Adrenal gland (tissue), 12 donors: ENCODE results near the gene ADCY5. TPM values are rescaled to one million over a fixed set of nuclear protein-coding genes. Genes with fewer than 3 reads are reported as not detected.

Experiments
- DNase-seq, 7 donors: peaks; one replicate each; pipeline ENCODE4 v3.0.0-alpha.2; 2019 to 2020
- H3K27ac ChIP-seq, 5 donors: fragments of 200-600 bp; sonication (generic) in 4 of 5; 1 replicate in 3 of 5; 2 replicates in 2 of 5; pipeline versions ENCODE4 v1.5.1 to v1.8.0; 2016 to 2020; ENCODE audit warnings: mild to moderate bottlenecking in 1 of 5
- H3K27me3 ChIP-seq: fragments of 200-600 bp; 2 replicates; pipeline ENCODE4 v1.8.0; 2021
- H3K36me3 ChIP-seq, 2 donors: fragments of 200-600 bp; replicated peaks in 1 of 2; 1 replicate in 1 of 2; 2 replicates in 1 of 2; pipeline versions ENCODE4 v1.5.1 to v1.8.0; 2018 to 2022
- H3K4me1 ChIP-seq, 2 donors: fragments of 200-600 bp; replicated peaks in 1 of 2; 1 replicate in 1 of 2; 2 replicates in 1 of 2; pipeline versions ENCODE4 v1.5.1 to v1.8.0; 2018 to 2021
- H3K4me3 ChIP-seq, 4 donors: fragments of 200-600 bp; sonication (generic) in 3 of 4; one replicate each; pipeline ENCODE4 v1.5.1; 2016 to 2018
- H3K9me3 ChIP-seq, 3 donors: fragments of 200-600 bp; sonication (generic) in 1 of 3; replicated peaks in 1 of 3; 1 replicate in 2 of 3; 2 replicates in 1 of 3; pipeline versions ENCODE4 v1.5.1 to v1.8.0; 2016 to 2021
- POLR2A ChIP-seq, 2 donors: fragments of 450-650 bp; IDR thresholded peaks; one replicate each; pipeline ENCODE4 v1.6.1; 2017; ENCODE audit warnings: antibody characterized with exemption in 2 of 2, mild to moderate bottlenecking in 2 of 2, moderate library complexity in 1 of 2
- WGBS, 4 donors: extraction: QIAGEN DNeasy Blood & Tissue Kit in 2 of 4; methylation state at CpG; one replicate each; pipeline versions ENCODE4 v1.1.5 to v1.1.7; 2013 to 2017; 5-methylcytosine and 5-hydroxymethylcytosine counted together
- intact Hi-C, 2 donors: fragments of 100-400 bp; cut with DNase I; formaldehyde crosslinking; loops; one replicate each; pipeline versions ENCODE4 v1.14.1 to v1.15.0; 2022 to 2023
- polyA plus RNA-seq, 3 donors: library from polyadenylated mRNA; stranded (reverse); fragments of 200-250 nt in 2 of 3; fragments of 350-450 nt in 1 of 3; fragmentation: Illumina TruSeq in 1 of 3; extraction: RNeasy Lipid Tissue Mini Kit (QIAGEN cat#74804) in 1 of 3; gene quantifications; one replicate each; pipeline ENCODE4 v1.2.3, GENCODE V29; 2013 to 2014
- total RNA-seq, 9 donors: library from RNA; depleted of rRNA in 4 of 9; stranded (reverse); fragments of >200 nt in 4 of 9; fragments of 120-200 nt in 1 of 9; fragmentation: NEBNext Ultra II Directional in 1 of 9; extraction: Animal tissue kit (Norgen Biotek cat#: 25700) in 1 of 9; gene quantifications; one replicate each; pipeline versions ENCODE4 v1.1.0 to v1.2.4, GENCODE V29; 2013 to 2023
- TF ChIP-seq, protein P1 (sequence below), 6 experiments: fragments of 450-650 bp in 4 of 6; fragments of 200-600 bp in 2 of 6; sonication (generic) in 1 of 6; IDR thresholded peaks; 1 replicate in 5 of 6; 2 replicates in 1 of 6; pipeline versions ENCODE4 v1.5.1 to v1.8.0; 2016 to 2021; ENCODE audit warnings: antibody characterized with exemption in 6 of 6, mild to moderate bottlenecking in 2 of 6, moderate library complexity in 1 of 6
- donor health status: healthy with polysubstance abuse.
- donor health status: Bipolar disorder and iron deficiency.
- donor health status: DM: yes; HTN: yes; CAD: no.
- donor health status: DM: no; HTN: no; CAD: no.
- donor health status: DM: no; HTN: no; CAD: no.
- donor health status: DM: yes; HTN: yes; CAD: no.

ADCY5 gene
- total and polyA plus RNA-seq, 12 donors: 1.2 to 12.4 (median 4.4) TPM

DNA sequence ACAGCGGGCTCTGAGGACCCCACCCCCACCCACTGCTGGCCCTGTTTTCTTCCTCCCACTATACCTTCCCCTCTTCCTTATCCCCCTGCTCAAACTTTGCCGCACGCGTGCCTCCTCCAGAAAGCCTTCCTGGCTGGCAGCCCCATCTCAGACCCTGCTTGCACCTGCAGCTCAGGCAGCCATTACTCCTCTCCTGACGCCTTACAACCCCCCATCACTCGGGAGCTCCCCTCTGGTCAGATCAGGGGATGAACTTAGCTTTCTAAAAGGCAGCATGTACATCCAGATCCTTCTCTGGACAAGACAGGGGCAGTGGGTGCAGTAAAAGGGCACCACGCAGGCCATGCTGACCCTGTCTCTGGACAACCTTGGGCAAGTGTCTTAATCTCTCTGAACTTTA is 152.6 kb downstream of the ADCY5 start:
- intact Hi-C loops: no loop called here
- Histone ChIP-seq H3K4me3 (no peak overlapping the region), H3K27me3 (no peaks in the 10 kb centered on the region), H3K36me3 (no peaks in the 10 kb centered on the region), H3K9me3 (no peaks in the 10 kb centered on the region), H3K4me1 (no peaks in the 10 kb centered on the region), H3K27ac (no peak overlapping the region)
- WGBS, 4 donors: 81 to 92% (median 86%) methylated on average over 7 of the region's 7 CpGs
- DNase-seq: no peak
- TF ChIP-seq POLR2A (IDR thresholded peaks at IDR 0.05): no peak
- TF ChIP-seq, protein P1, sequence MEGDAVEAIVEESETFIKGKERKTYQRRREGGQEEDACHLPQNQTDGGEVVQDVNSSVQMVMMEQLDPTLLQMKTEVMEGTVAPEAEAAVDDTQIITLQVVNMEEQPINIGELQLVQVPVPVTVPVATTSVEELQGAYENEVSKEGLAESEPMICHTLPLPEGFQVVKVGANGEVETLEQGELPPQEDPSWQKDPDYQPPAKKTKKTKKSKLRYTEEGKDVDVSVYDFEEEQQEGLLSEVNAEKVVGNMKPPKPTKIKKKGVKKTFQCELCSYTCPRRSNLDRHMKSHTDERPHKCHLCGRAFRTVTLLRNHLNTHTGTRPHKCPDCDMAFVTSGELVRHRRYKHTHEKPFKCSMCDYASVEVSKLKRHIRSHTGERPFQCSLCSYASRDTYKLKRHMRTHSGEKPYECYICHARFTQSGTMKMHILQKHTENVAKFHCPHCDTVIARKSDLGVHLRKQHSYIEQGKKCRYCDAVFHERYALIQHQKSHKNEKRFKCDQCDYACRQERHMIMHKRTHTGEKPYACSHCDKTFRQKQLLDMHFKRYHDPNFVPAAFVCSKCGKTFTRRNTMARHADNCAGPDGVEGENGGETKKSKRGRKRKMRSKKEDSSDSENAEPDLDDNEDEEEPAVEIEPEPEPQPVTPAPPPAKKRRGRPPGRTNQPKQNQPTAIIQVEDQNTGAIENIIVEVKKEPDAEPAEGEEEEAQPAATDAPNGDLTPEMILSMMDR (IDR thresholded peaks at IDR 0.05): no peak

DNA sequence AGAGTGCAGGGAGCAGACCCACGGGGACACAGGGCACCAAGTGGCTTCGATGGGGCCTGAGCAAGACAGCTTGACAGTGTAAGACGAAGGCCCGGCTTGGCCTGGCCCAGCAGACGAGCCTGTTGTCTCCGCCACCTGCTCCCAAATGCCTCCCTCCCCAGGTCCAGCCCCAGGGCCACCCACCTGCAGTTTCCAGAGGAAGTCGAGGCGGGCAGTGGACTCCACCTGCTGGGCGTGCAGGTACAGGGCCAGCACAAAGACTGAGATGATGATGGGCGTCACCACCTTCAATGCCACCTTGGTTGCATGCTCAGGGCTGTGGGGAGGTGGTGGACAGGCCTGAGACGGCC is 153.0 kb downstream of the ADCY5 start:
- DNase-seq: no peak
- no peak overlapping the region for H3K27ac ChIP-seq
- no peak overlapping the region for H3K4me3 ChIP-seq
- intact Hi-C loops: no loop called here
- no peaks in the 10 kb centered on the region for H3K36me3 ChIP-seq
- 68 to 82% (median 75%) methylated on average over 8 to 11 of the region's 11 CpGs for WGBS, 4 donors
- no peaks in the 10 kb centered on the region for H3K4me1 ChIP-seq
- TF ChIP-seq, protein P1 (IDR thresholded peaks at IDR 0.05): no peak
- no peak for TF ChIP-seq POLR2A (IDR thresholded peaks at IDR 0.05)
- H3K9me3 ChIP-seq: no peaks in the 10 kb centered on the region
- H3K27me3 ChIP-seq: no peaks in the 10 kb centered on the region

DNA sequence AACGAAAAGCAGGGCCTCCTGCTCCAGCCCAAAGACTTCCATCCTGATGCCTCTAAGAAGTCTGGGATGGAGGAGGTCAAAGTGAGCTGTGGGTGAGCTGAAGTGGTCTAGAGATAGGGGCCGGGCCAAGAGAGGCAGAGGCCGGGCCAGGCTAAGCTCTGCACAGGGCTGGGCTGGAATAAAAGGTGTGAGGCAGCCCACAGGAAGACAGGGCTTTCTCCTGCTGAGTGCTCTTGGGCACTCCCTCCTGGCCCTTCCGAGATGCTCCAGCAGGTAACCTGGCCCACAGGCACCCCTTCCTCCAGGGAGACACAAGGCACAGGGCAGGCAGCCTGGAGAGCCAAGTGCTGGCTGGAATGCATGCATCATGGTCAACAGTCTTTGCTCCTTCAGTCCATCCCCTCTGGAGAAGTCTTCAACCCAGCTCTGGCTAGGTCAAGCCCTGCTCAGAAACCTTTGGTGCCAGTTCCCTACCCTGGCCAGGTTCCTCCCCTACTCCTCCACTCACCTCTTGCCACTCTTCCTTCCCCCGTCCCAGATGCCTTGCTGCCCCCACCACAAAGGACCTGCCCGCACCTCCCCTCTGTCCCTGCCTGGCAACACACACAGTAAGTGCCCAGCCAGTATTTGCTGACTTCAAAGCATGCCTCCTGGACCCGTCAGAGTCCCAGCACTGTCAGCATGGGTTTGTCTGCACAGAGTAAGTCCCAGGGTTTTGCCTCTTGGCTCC is 153.6 kb downstream of the ADCY5 start:
- WGBS, 4 donors: 72 to 86% (median 79%) methylated on average over 7 of the region's 7 CpGs
- no peaks in the 10 kb centered on the region for H3K4me1 ChIP-seq
- no peak overlapping the region for H3K27ac ChIP-seq
- intact Hi-C loops: no loop called here
- H3K9me3 ChIP-seq: no peaks in the 10 kb centered on the region
- no peak overlapping the region for H3K4me3 ChIP-seq
- DNase-seq: no peak
- H3K36me3 ChIP-seq: no peaks in the 10 kb centered on the region
- TF ChIP-seq, protein P1 (IDR thresholded peaks at IDR 0.05): no peak
- no peak for TF ChIP-seq POLR2A (IDR thresholded peaks at IDR 0.05)
- no peaks in the 10 kb centered on the region for H3K27me3 ChIP-seq

DNA sequence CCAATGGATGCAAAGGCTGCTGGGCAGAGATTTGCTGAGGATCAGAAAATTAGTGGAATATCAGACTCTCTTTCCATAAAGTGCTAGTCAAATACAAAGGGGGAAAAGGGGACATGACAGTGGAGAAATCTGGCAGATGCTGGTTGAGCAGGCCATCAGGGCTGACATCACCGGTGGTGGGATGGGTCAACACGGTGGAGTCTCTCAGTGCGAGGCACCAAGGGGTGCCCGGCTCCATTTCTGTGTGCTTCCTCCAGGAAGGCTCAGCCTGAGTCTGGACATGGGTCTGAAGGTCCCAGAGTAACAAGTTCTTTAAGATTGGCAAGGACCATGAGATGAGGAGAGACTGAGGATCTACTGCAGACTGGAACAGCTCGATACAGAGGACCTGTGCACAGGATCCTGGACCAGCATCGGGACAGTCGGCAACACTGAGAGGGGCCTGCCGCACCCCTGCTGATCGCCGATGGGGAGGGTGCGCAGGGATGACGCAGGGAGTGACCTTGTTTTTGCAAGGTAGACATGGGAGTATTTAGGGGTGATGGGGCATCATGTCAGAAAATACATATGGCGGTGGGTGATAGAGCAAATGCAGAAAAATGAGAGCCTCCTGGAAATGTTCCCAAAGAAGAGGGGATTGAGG is 154.5 kb downstream of the ADCY5 start:
- 83 to 96% (median 93%) methylated on average over 13 of the region's 13 CpGs for WGBS, 4 donors
- TF ChIP-seq, protein P1 (IDR thresholded peaks at IDR 0.05): no peak
- no peak overlapping the region for H3K27ac ChIP-seq
- H3K36me3 ChIP-seq: no peaks in the 10 kb centered on the region
- intact Hi-C loops: no loop called here
- H3K4me3 ChIP-seq: no peak overlapping the region
- H3K27me3 ChIP-seq: no peaks in the 10 kb centered on the region
- no peaks in the 10 kb centered on the region for H3K4me1 ChIP-seq
- H3K9me3 ChIP-seq: no peaks in the 10 kb centered on the region
- no peak for DNase-seq
